IgD-negative memory B cell (primary cell): ENCODE data around the gene UROC1. TPM values are rescaled to one million over a fixed set of nuclear protein-coding genes. Genes with fewer than 3 reads are reported as not detected.

Source experiments
- H3K27ac Mint-ChIP-seq, 3 donors: one replicate each; pipeline ENCODE4 v1.8.0; 2020 to 2022; ENCODE audit warnings: mild to moderate bottlenecking in 3 of 3, mixed read lengths in 3 of 3, moderate library complexity in 1 of 3
- H3K27me3 Mint-ChIP-seq: one replicate; pipeline ENCODE4 v1.8.0; 2021; ENCODE audit warnings: mixed read lengths
- H3K36me3 Mint-ChIP-seq: one replicate; pipeline ENCODE4 v1.8.0; 2020; ENCODE audit warnings: mild to moderate bottlenecking, mixed read lengths
- H3K4me1 Mint-ChIP-seq, 3 donors: one replicate each; pipeline ENCODE4 v1.8.0; 2020 to 2022; ENCODE audit warnings: mixed read lengths in 3 of 3, mild to moderate bottlenecking in 1 of 3
- H3K4me3 Mint-ChIP-seq, 4 donors: one replicate each; pipeline ENCODE4 v1.8.0; 2020 to 2022; ENCODE audit warnings: mild to moderate bottlenecking in 4 of 4, mixed read lengths in 4 of 4, moderate library complexity in 3 of 4
- H3K9me3 Mint-ChIP-seq, 3 donors: one replicate each; pipeline ENCODE4 v1.8.0; 2020 to 2021; ENCODE audit warnings: mixed read lengths in 3 of 3, mild to moderate bottlenecking in 1 of 3
- polyA plus RNA-seq: library from polyadenylated mRNA; unstranded; fragments of 300-500 nt; fragmentation: Illumina TruSeq; gene quantifications from one replicate; pipeline ENCODE4 v1.2.3, GENCODE V29; 2021

The UROC1 gene
- polyA plus RNA-seq: not detected

- H3K36me3 Mint-ChIP-seq: no peaks in the 10 kb centered on the region
- H3K27ac Mint-ChIP-seq: no peak within 1 kb of the TSS
- no peak within 1 kb of the TSS for H3K4me3 Mint-ChIP-seq
- no peaks in the 10 kb centered on the region for H3K4me1 Mint-ChIP-seq
- H3K9me3 Mint-ChIP-seq: no peaks in the 10 kb centered on the region
- peaks cover 2% of the 10 kb centered on the region for H3K27me3 Mint-ChIP-seq
Observed at GRCh38 chr3:126517291-126517951, at the start of gene UROC1. TSS of gene UROC1 (minus strand) at chr3:126517773. CDS start at chr3:126517719, 54 bp downstream.

- no peak overlapping the region for H3K4me3 Mint-ChIP-seq
- peaks cover 3 to 7% (median 6%) of the 10 kb centered on the region in 3 donors for H3K9me3 Mint-ChIP-seq
- H3K36me3 Mint-ChIP-seq: no peaks in the 10 kb centered on the region
- H3K27me3 Mint-ChIP-seq: peaks cover 9% of the 10 kb centered on the region
- H3K4me1 Mint-ChIP-seq: no peaks in the 10 kb centered on the region
- H3K27ac Mint-ChIP-seq: no peak overlapping the region
Observed at GRCh38 chr3:126562737-126563276, 45.2 kb upstream of the UROC1 start.

- H3K27me3 Mint-ChIP-seq: peaks cover 5% of the 10 kb centered on the region
- peak within 1 kb of the TSS in 1 of 3 donors; percentile 73 for H3K27ac Mint-ChIP-seq
- H3K36me3 Mint-ChIP-seq: no peaks in the 10 kb centered on the region
- H3K9me3 Mint-ChIP-seq: peaks cover 3 to 7% (median 6%) of the 10 kb centered on the region in 3 donors
- no peak within 1 kb of the TSS for H3K4me3 Mint-ChIP-seq
- H3K4me1 Mint-ChIP-seq: no peaks in the 10 kb centered on the region
Observed at GRCh38 chr3:126558336-126559071, 40.9 kb upstream of the UROC1 start, which contains the start of gene C3orf22. TSS of gene C3orf22 (minus strand) at chr3:126558932. CDS start at chr3:126553390, 5,542 bp downstream.

- H3K4me1 Mint-ChIP-seq: no peaks in the 10 kb centered on the region
- peak overlapping the region in 1 of 3 donors; percentile 73 for H3K27ac Mint-ChIP-seq
- peaks cover 5% of the 10 kb centered on the region for H3K27me3 Mint-ChIP-seq
- no peaks in the 10 kb centered on the region for H3K36me3 Mint-ChIP-seq
- no peak overlapping the region for H3K4me3 Mint-ChIP-seq
- H3K9me3 Mint-ChIP-seq: peaks cover 1 to 5% (median 4%) of the 10 kb centered on the region in 3 donors
Observed at GRCh38 chr3:126557761-126558160, 40.2 kb upstream of the UROC1 start.

GRCh38 chr3:126557415-126557745 lies 39.8 kb upstream of the UROC1 start:
- Mint-ChIP-seq H3K27ac (peak overlapping the region in 1 of 3 donors; percentile 73), H3K4me3 (no peak overlapping the region), H3K9me3 (peaks cover 0 to 4% (median 3%) of the 10 kb centered on the region in 3 donors), H3K36me3 (no peaks in the 10 kb centered on the region), H3K27me3 (peaks cover 3% of the 10 kb centered on the region), H3K4me1 (no peaks in the 10 kb centered on the region)

GRCh38 chr3:126556637-126557414 lies 39.3 kb upstream of the UROC1 start:
- Mint-ChIP-seq H3K27me3 (peaks cover 6% of the 10 kb centered on the region), H3K27ac (no peak overlapping the region), H3K36me3 (no peaks in the 10 kb centered on the region), H3K4me3 (no peak overlapping the region), H3K4me1 (no peaks in the 10 kb centered on the region), H3K9me3 (peaks cover 0 to 4% (median 3%) of the 10 kb centered on the region in 3 donors)

- Mint-ChIP-seq H3K36me3 (no peaks in the 10 kb centered on the region), H3K4me1 (no peaks in the 10 kb centered on the region), H3K27me3 (peaks cover 8% of the 10 kb centered on the region), H3K4me3 (no peak overlapping the region), H3K27ac (no peak overlapping the region), H3K9me3 (no peaks in the 10 kb centered on the region)
Observed at GRCh38 chr3:126555795-126556636, 38.4 kb upstream of the UROC1 start.

GRCh38 chr3:126554560-126555525 lies 37.3 kb upstream of the UROC1 start:
- no peaks in the 10 kb centered on the region for H3K9me3 Mint-ChIP-seq
- no peak overlapping the region for H3K4me3 Mint-ChIP-seq
- H3K36me3 Mint-ChIP-seq: no peaks in the 10 kb centered on the region

GRCh38 chr3:126553284-126554084 lies 35.9 kb upstream of the UROC1 start:
- Mint-ChIP-seq H3K4me1 (no peaks in the 10 kb centered on the region), H3K4me3 (no peak overlapping the region), H3K27me3 (peaks cover 10% of the 10 kb centered on the region), H3K9me3 (no peaks in the 10 kb centered on the region), H3K27ac (no peak overlapping the region), H3K36me3 (no peaks in the 10 kb centered on the region)

More at GRCh38 chr3:126554560-126555525, 37.3 kb upstream of the UROC1 start:
- Mint-ChIP-seq H3K27me3 (peaks cover 8% of the 10 kb centered on the region), H3K4me1 (no peaks in the 10 kb centered on the region), H3K27ac (no peak overlapping the region)

GRCh38 chr3:126552688-126553283 lies 35.2 kb upstream of the UROC1 start:
- no peaks in the 10 kb centered on the region for H3K4me1 Mint-ChIP-seq
- H3K4me3 Mint-ChIP-seq: no peak overlapping the region
- peaks cover 10% of the 10 kb centered on the region for H3K27me3 Mint-ChIP-seq
- H3K36me3 Mint-ChIP-seq: no peaks in the 10 kb centered on the region
- no peaks in the 10 kb centered on the region for H3K9me3 Mint-ChIP-seq
- no peak overlapping the region for H3K27ac Mint-ChIP-seq

- Mint-ChIP-seq H3K4me1 (no peaks in the 10 kb centered on the region), H3K9me3 (no peaks in the 10 kb centered on the region), H3K27me3 (peaks cover 12% of the 10 kb centered on the region), H3K36me3 (no peaks in the 10 kb centered on the region), H3K27ac (no peak overlapping the region), H3K4me3 (no peak overlapping the region)
Observed at GRCh38 chr3:126551839-126552687, 34.5 kb upstream of the UROC1 start.
